H9 (cell line): Measurements from ENCODE around the gene POU2F3. TPM values are rescaled to one million over a fixed set of nuclear protein-coding genes. Genes with fewer than 3 reads are reported as not detected.
A peak's percentile ranks its signal among the peaks of the same experiment; 100 is the strongest.

ENCODE experiments used
- DNase-seq: peaks from one replicate; pipeline ENCODE4 v3.0.0-alpha.2; 2017
- H2AFZ ChIP-seq: one replicate; pipeline ENCODE4 v1.6.1; 2013; ENCODE audit warnings: mild to moderate bottlenecking, low read length, control low read depth, moderate library complexity
- H2AK5ac ChIP-seq: 2 replicates; pipeline ENCODE4 v1.6.1; 2013; ENCODE audit warnings: low read length, control low read depth, mixed read lengths; ENCODE audit not compliant: insufficient read length
- H2BK120ac ChIP-seq: one replicate; pipeline ENCODE4 v1.6.1; 2013; ENCODE audit warnings: low read depth, mild to moderate bottlenecking, low read length, control low read depth, inconsistent platforms; ENCODE audit not compliant: poor library complexity, severe bottlenecking
- H2BK12ac ChIP-seq: 2 replicates; pipeline ENCODE4 v1.6.1; 2013; ENCODE audit warnings: low read length, control low read depth, mixed read lengths, low read depth; ENCODE audit not compliant: insufficient read length
- H2BK15ac ChIP-seq: 2 replicates; pipeline ENCODE4 v1.6.1; 2013; ENCODE audit warnings: low read depth, low read length, control low read depth
- H2BK20ac ChIP-seq: one replicate; pipeline ENCODE4 v1.6.1; 2013; ENCODE audit warnings: low read depth, mild to moderate bottlenecking, low read length, control low read depth, inconsistent platforms; ENCODE audit not compliant: poor library complexity, severe bottlenecking
- H2BK5ac ChIP-seq: 2 replicates; pipeline ENCODE4 v1.6.1; 2013; ENCODE audit warnings: low read length, control low read depth, mixed read lengths; ENCODE audit not compliant: insufficient read length
- H3K14ac ChIP-seq: 2 replicates; pipeline ENCODE4 v1.6.1; 2013; ENCODE audit warnings: low read length, control low read depth; ENCODE audit not compliant: insufficient read depth
- H3K18ac ChIP-seq: 2 replicates; pipeline ENCODE4 v1.6.1; 2013; ENCODE audit warnings: low read depth, mild to moderate bottlenecking, mixed read lengths, low read length, control low read depth; ENCODE audit not compliant: insufficient read length
- H3K23ac ChIP-seq: 2 replicates; pipeline ENCODE4 v1.6.1; 2013; ENCODE audit warnings: low read length, control low read depth, mixed read lengths, low read depth; ENCODE audit not compliant: insufficient read length
- H3K23me2 ChIP-seq: 2 replicates; pipeline ENCODE4 v1.6.1; 2013; ENCODE audit warnings: low read depth, mild to moderate bottlenecking, mixed read lengths, low read length, control low read depth; ENCODE audit not compliant: insufficient read length, poor library complexity, severe bottlenecking
- H3K27ac ChIP-seq: 2 replicates; pipeline ENCODE4 v1.5.1; 2013; ENCODE audit warnings: low read length, control low read depth, mixed read lengths, low read depth; ENCODE audit not compliant: insufficient read length
- H3K27me3 ChIP-seq: 2 replicates; pipeline ENCODE4 v1.6.1; 2013; ENCODE audit warnings: low read length, control low read depth, inconsistent platforms; ENCODE audit not compliant: insufficient read depth
- H3K4ac ChIP-seq: 2 replicates; pipeline ENCODE4 v1.6.1; 2013; ENCODE audit warnings: low read depth, mild to moderate bottlenecking, control low read depth, inconsistent platforms, low read length, moderate library complexity
- H3K4me1 ChIP-seq: 2 replicates; pipeline ENCODE4 v1.6.1; 2013; ENCODE audit warnings: low read length, control low read depth, inconsistent platforms; ENCODE audit not compliant: insufficient read depth
- H3K4me2 ChIP-seq: 2 replicates; pipeline ENCODE4 v1.6.1; 2013; ENCODE audit warnings: low read length, control low read depth, mixed read lengths; ENCODE audit not compliant: insufficient read length, insufficient read depth
- H3K56ac ChIP-seq: 2 replicates; pipeline ENCODE4 v1.6.1; 2013; ENCODE audit warnings: low read depth, mild to moderate bottlenecking, mixed read lengths, low read length, control low read depth; ENCODE audit not compliant: insufficient read length
- H3K79me1 ChIP-seq: 2 replicates; pipeline ENCODE4 v1.6.1; 2013; ENCODE audit warnings: low read depth, mild to moderate bottlenecking, moderate library complexity, low read length, control low read depth, inconsistent platforms; ENCODE audit not compliant: insufficient read depth, poor library complexity, severe bottlenecking
- H3K79me2 ChIP-seq: 2 replicates; pipeline ENCODE4 v1.6.1; 2013; ENCODE audit warnings: low read length, control low read depth, inconsistent platforms; ENCODE audit not compliant: insufficient read depth
- H3K9ac ChIP-seq: 2 replicates; pipeline ENCODE4 v1.6.1; 2013; ENCODE audit warnings: low read length, control low read depth, mixed read lengths; ENCODE audit not compliant: insufficient read length; ENCODE audit errors: extremely low read depth
- H3K9me3 ChIP-seq: one replicate; pipeline ENCODE4 v1.6.1; 2013; ENCODE audit warnings: low read depth, low read length, inconsistent platforms; ENCODE audit not compliant: control insufficient read depth
- H3T11ph ChIP-seq: one replicate; pipeline ENCODE4 v1.6.1; 2013; ENCODE audit warnings: mild to moderate bottlenecking, low read length, control low read depth, inconsistent platforms
- H4K20me1 ChIP-seq: one replicate; pipeline ENCODE4 v1.6.1; 2013; ENCODE audit not compliant: control insufficient read depth, insufficient read length, insufficient read depth
- H4K5ac ChIP-seq: 2 replicates; pipeline ENCODE4 v1.6.1; 2013; ENCODE audit warnings: low read depth, mild to moderate bottlenecking, mixed read lengths, low read length, control low read depth; ENCODE audit not compliant: insufficient read length
- H4K8ac ChIP-seq: replicated peaks from 2 replicates; pipeline ENCODE4 v1.6.1; 2013; ENCODE audit warnings: low read length, control low read depth, mixed read lengths, low read depth; ENCODE audit not compliant: insufficient read length
- H4K91ac ChIP-seq: 2 replicates; pipeline ENCODE4 v1.6.1; 2013; ENCODE audit warnings: low read depth, mild to moderate bottlenecking, moderate library complexity, mixed read lengths, low read length, control low read depth; ENCODE audit not compliant: insufficient read length
- H3K27ac Mint-ChIP-seq, 3 experiments: 2 replicates in 2 of 3; 3 replicates in 1 of 3; pipeline ENCODE4 v1.8.0; 2020 to 2021; ENCODE audit warnings: mixed read lengths in 3 of 3, mild to moderate bottlenecking in 1 of 3, moderate library complexity in 1 of 3
- H3K27me3 Mint-ChIP-seq: 2 replicates; pipeline ENCODE4 v1.8.0; 2021; ENCODE audit warnings: low read depth, mild to moderate bottlenecking, moderate library complexity, mixed read lengths
- H3K36me3 Mint-ChIP-seq, 3 experiments: 2 replicates in 2 of 3; 3 replicates in 1 of 3; pipeline ENCODE4 v1.8.0; 2020 to 2021; ENCODE audit warnings: low read depth in 3 of 3, mixed read lengths in 3 of 3; ENCODE audit not compliant: insufficient read depth in 1 of 3
- H3K4me1 Mint-ChIP-seq, 2 experiments: 2 replicates each; pipeline ENCODE4 v1.8.0; 2020; ENCODE audit warnings: mixed read lengths in 2 of 2
- H3K4me3 Mint-ChIP-seq, 2 experiments: 2 replicates in 1 of 2; 3 replicates in 1 of 2; pipeline ENCODE4 v1.8.0; 2020 to 2021; ENCODE audit warnings: mild to moderate bottlenecking in 2 of 2, mixed read lengths in 2 of 2, moderate library complexity in 1 of 2
- H3K9me3 Mint-ChIP-seq, 2 experiments: 2 replicates in 1 of 2; 3 replicates in 1 of 2; pipeline ENCODE4 v1.8.0; 2020; ENCODE audit warnings: mild to moderate bottlenecking in 2 of 2, mixed read lengths in 2 of 2, moderate library complexity in 1 of 2
- WGBS: extraction: QIAGEN DNeasy Blood & Tissue Kit; methylation state at CpG from one replicate; pipeline ENCODE4 v1.1.7; 2013; ENCODE audit warnings: missing lambda C conversion rate, low lambda C conversion rate, mixed read lengths; ENCODE audit not compliant: insufficient read length; ENCODE audit errors: extremely low coverage; 5-methylcytosine and 5-hydroxymethylcytosine counted together
- total RNA-seq: library from RNA; stranded (reverse); gene quantifications from 2 replicates; pipeline ENCODE4 v1.2.1, GENCODE V29; 2021
- TF ChIP-seq, protein P1 (sequence below): fragments of 200-600 bp; sonication (generic); conservative IDR thresholded peaks from 3 replicates; pipeline ENCODE4 v1.8.0; 2021; ENCODE audit warnings: antibody characterized with exemption, mild to moderate bottlenecking

The POU2F3 gene
- total RNA-seq, 1 experiment from 2014 or later = 1.1 TPM

DNA sequence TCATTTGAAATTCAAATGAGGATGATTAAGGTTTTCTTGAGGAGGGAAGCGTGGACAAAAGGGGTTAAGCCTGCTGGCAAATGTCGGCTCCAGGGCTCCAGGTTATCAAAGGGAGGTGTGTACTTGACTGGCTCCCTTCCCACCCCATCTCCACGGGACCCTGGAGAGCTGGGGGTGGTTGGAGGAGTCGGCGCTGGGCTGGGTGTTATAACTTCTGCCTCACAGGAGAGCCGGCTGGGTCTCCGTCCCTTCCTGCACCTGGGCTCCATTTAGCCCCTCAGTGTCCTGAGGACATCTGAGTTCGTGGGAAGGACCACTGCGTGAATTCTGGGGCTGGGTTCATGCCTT lies 15.6 kb downstream of the POU2F3 start:
- Mint-ChIP-seq H3K4me3 (peak overlapping the region; percentile 58 to 80), H3K27ac (peak overlapping the region; percentile 77 to 98 (median 94); a peak in 6 of 7 replicates), H3K27me3 (peaks cover 65% of the 10 kb centered on the region), H3K36me3 (no peaks in the 10 kb centered on the region; a peak in 1 of 7 replicates), H3K9me3 (no peaks in the 10 kb centered on the region), H3K4me1 (peaks cover 44 to 49% of the 10 kb centered on the region in 2 experiments)
- Histone ChIP-seq H4K5ac (peak overlapping the region; percentile 26), H2BK12ac (no peak overlapping the region), H2AK5ac (no peak overlapping the region), H4K8ac (no peak overlapping the region), H4K91ac (no peak overlapping the region), H3K9me3 (no peaks in the 10 kb centered on the region), H3K27ac (no peak overlapping the region), H2BK5ac (no peak overlapping the region), H3K18ac (peak overlapping the region; percentile 28), H3T11ph (peak overlapping the region; percentile 46), H3K4me2 (peak overlapping the region; percentile 76), H3K23ac (no peak overlapping the region), H4K20me1 (no peaks in the 10 kb centered on the region), H3K4me1 (peaks cover 17% of the 10 kb centered on the region), H3K23me2 (peaks cover 4% of the 10 kb centered on the region), H3K79me2 (no peaks in the 10 kb centered on the region), H2AFZ (no peak overlapping the region), H3K9ac (peak overlapping the region; percentile 16), H2BK120ac (no peak overlapping the region), H2BK20ac (no peak overlapping the region), H3K79me1 (no peaks in the 10 kb centered on the region), H3K56ac (no peak overlapping the region), H3K14ac (peak overlapping the region; percentile 73), H2BK15ac (no peak overlapping the region), H3K27me3 (no peaks in the 10 kb centered on the region; the same call in 1 of the 2 replicates), H3K4ac (no peak overlapping the region; the same call in 1 of the 2 replicates)
- WGBS = no CpG with 5 or more reads among the region's 9 CpGs
- no peak for DNase-seq
- TF ChIP-seq, protein P1, sequence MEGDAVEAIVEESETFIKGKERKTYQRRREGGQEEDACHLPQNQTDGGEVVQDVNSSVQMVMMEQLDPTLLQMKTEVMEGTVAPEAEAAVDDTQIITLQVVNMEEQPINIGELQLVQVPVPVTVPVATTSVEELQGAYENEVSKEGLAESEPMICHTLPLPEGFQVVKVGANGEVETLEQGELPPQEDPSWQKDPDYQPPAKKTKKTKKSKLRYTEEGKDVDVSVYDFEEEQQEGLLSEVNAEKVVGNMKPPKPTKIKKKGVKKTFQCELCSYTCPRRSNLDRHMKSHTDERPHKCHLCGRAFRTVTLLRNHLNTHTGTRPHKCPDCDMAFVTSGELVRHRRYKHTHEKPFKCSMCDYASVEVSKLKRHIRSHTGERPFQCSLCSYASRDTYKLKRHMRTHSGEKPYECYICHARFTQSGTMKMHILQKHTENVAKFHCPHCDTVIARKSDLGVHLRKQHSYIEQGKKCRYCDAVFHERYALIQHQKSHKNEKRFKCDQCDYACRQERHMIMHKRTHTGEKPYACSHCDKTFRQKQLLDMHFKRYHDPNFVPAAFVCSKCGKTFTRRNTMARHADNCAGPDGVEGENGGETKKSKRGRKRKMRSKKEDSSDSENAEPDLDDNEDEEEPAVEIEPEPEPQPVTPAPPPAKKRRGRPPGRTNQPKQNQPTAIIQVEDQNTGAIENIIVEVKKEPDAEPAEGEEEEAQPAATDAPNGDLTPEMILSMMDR = no peak
